GM12801 (cell line): ENCODE results near the gene UNK.

Experiments used
- CTCF ChIP-seq: IDR thresholded peaks from one replicate; pipeline ENCODE4 v1.5.1; 2011; ENCODE audit warnings: control low read depth; ENCODE audit not compliant: insufficient read length; ENCODE audit errors: extremely low read depth

UNK gene

GRCh38 chr17:75842411-75842810 is 57.8 kb downstream of the UNK start:
- TF ChIP-seq CTCF = no peak

- no peak for TF ChIP-seq CTCF
Measured at GRCh38 chr17:75842963-75843576, 58.5 kb downstream of the UNK start.

DNA sequence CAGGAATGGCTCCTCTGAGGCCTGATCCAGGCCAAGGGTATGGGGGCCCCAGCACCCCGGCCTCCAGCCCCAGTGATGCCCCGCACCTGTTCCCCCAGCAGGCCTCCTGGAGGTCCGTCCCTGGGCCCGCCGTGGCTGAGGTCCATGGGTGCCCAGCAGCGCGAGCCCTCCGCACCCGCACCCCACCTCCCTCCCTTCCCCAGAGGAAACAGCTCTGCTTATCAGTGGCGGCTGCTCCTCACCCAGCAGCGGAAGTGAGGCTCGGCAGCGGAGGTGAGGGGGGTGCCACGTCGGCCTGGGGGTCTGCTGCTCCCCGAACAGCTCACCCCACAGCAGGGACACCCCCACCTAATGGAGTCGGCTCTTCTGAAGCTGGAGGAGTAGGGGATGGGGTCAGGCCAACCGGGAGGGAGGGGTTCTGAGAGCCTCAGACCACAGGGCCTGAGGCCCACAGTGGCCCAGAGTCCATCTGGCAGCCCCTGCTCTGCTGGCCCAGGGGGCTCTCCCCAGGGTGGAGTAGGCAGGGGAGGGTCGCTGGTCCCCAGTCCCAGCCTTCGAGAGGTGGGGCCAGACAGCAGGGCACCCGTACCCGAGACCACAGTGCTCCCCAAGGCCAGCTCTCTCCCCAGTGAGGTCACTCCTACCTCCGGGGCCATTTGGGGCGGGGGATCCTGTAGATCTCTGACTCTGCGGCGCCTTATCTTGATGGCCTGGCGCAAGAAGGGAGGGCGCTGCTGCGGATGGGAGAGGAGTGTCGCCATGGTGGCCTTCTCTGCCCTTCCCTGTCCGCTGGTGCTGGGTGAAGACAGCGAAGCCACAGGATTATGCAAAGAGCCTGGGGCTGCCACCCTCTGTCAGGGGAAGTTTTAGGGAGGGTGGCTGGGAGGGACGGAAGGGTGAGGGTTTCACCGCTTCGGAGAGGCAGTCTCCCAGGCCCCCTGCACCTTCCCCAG is 59.2 kb downstream of the UNK start, which contains the start of gene UNC13D:
TSS of gene UNC13D (minus strand) at position 828 of the 953 bp plus-strand sequence. CDS start at position 761, 67 bp downstream.
- TF ChIP-seq CTCF = no peak

- TF ChIP-seq CTCF = no peak
Measured at GRCh38 chr17:75844530-75845057, 60.0 kb downstream of the UNK start.

DNA sequence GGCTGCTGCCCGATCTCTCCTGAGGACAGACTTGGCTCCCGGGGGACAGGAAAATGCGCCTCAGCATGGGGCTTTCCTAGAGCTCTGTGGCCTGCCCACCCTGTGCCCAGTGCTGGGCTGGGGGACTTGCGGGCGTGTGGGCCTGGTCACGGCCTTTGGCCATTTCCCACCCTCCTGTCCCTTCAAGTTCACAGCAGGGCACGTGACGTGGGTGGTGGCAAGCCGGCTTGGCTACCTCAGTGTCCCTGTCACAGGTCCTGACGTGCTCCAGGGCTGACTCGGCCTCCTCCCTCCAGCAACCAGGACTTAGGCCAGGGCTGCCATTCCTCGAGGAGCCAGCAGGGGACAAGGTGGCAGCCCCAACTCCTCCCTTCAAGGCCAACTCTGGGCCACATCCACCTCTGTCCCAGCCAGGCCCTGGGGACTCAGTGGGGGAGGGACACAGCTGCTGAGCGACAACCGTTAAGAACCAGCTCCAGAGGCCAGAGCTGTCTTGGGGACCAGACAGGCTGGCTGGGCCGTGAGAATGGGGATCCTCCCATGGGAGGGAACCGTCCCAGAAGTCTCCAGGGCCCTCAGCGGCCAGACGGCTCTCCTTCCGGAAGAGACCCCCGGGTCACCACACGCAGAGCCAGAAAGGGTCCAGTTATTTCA is 60.6 kb downstream of the UNK start:
- TF ChIP-seq CTCF = no peak

DNA sequence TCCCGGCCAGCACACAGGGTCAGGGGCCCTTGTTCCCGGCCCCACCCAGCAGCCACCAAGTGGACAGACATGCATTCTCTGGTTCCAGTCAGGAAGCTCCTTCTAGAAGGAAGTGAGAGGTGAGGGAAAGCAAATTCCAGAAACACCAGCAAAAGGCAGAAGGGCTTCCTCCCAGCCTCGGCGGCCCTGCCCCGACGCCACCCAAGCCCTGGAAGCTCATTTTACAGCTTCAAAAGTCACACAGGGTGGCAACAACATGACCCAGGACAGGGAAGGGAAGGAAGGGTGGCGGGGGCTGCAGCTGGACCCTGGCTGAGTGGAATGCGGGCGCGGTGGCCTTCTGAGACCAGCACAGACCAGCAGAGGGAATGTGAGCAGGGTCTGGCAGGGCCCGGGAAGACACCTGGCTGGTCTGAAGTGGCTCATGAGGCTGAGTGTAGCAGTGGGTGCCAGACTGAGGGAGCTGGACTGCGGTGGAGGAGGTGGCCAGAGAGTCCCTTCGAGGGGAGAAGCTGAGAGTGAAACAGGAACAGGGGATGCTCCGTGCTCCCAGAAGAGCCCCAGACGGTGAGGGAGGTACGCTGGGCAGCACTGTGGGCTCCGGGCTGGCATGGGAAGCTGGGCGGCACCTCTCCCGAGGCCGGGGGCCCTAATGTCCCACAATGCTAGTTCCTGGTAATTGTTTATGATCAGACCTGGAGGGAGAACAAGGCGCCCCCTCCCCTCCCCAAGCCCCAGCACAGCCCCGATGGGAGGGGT is 61.5 kb downstream of the UNK start:
- no peak for TF ChIP-seq CTCF
